SH-SY5Y (cell line): ENCODE data around the gene COPZ2.

ENCODE experiments used
- GATA2 ChIP-seq: IDR thresholded peaks from 2 replicates; pipeline ENCODE4 v1.6.1; 2011; ENCODE audit warnings: mild to moderate bottlenecking, low read depth, low read length
- GATA3 ChIP-seq: IDR thresholded peaks from 2 replicates; pipeline ENCODE4 v1.6.1; 2011; ENCODE audit warnings: low read depth, mild to moderate bottlenecking, low read length, moderate library complexity

- no peak for TF ChIP-seq GATA3
- TF ChIP-seq GATA2 = no peak
These were observed 284 bp upstream of the COPZ2 start for GRCh38 chr17:48037838-48038323.
